RWPE1 (cell line): Measurements from ENCODE around the gene MAST2.

Experiments
- CTCF ChIA-PET: fragments of 350-600 bp; sonication (Branson Sonifier 250); formaldehyde crosslinking; extraction: SDS; loops from one replicate; lab custom pipeline; 2021; lab: Yijun Ruan, JAX
- POLR2A ChIA-PET: fragments of 400-600 bp; formaldehyde crosslinking; extraction: SDS; loops from one replicate; lab custom pipeline; 2020; ENCODE audit warnings: antibody characterized with exemption; ENCODE audit not compliant: low non-redundant PET; lab: Yijun Ruan, JAX
- DNase-seq: peaks from one replicate; pipeline ENCODE4 v3.0.0; 2012; ENCODE audit warnings: low spot score
- H3K27ac ChIP-seq: fragments of 450-650 bp; 2 replicates; pipeline ENCODE4 v1.5.1; 2017
- TF ChIP-seq, protein P1 (sequence below): fragments of 450-650 bp; conservative IDR thresholded peaks from 2 replicates; pipeline ENCODE4 v1.5.1; 2017; ENCODE audit warnings: low read depth, mild to moderate bottlenecking

The MAST2 gene

DNA sequence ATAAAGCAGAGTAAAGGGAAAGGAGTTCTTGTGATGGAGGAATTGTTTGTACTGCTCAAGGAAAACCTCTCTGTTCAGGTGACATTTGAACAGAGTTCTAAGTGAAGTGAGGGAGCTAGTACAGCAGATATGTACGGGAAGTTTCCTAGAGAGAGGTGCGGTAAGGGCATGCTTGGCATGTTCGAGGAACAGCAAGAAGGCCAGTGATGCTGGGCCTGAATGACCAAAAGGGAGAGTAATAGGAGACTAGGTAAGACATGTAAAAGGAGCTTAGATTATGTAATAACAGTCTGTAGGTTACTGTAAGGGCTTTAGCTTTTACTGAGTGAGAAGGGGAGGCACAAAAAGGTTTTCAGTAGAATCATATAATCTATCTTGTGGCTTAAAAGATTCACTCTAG is 265.1 kb downstream of the MAST2 start:
- no peak overlapping the region for H3K27ac ChIP-seq
- ChIA-PET POLR2A (no interaction called here), CTCF (interaction anchor here (1.1 kb wide), 1 partner anchor 55 kb away, joined by 5 read pairs; no protein-coding TSS in a partner anchor)
- TF ChIP-seq, protein P1, sequence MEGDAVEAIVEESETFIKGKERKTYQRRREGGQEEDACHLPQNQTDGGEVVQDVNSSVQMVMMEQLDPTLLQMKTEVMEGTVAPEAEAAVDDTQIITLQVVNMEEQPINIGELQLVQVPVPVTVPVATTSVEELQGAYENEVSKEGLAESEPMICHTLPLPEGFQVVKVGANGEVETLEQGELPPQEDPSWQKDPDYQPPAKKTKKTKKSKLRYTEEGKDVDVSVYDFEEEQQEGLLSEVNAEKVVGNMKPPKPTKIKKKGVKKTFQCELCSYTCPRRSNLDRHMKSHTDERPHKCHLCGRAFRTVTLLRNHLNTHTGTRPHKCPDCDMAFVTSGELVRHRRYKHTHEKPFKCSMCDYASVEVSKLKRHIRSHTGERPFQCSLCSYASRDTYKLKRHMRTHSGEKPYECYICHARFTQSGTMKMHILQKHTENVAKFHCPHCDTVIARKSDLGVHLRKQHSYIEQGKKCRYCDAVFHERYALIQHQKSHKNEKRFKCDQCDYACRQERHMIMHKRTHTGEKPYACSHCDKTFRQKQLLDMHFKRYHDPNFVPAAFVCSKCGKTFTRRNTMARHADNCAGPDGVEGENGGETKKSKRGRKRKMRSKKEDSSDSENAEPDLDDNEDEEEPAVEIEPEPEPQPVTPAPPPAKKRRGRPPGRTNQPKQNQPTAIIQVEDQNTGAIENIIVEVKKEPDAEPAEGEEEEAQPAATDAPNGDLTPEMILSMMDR, result no peak
- no peak for DNase-seq

DNA sequence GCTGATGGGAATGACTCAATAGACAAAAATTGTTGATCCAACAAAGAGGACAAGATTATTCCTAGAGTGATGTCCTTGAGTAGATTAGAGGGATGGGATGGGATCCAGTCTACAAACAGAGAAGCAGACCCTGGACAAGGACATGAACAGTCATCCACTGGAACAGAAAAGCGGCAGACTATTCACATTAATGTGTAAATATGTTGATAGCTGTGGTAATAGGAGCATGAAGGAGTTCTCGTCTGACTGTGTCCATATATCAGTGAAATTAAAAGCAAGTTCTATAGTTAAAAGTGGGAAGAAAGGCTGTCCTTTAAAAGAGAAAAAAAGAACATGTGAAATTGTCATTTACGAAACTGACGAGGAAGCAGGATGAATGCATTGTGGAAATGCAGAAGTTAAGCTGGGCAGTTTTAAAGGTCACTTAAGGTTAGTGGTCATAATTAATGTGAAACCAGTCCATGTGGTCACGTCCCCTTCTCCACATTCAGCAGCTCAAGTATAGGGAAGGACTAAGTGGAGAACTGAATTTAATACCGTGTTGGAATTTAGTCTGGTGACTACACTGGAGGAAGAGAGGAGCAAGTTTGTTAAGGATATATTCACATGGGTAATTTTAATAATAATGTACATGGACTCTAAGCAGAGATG is 266.9 kb downstream of the MAST2 start:
- DNase-seq, result no peak
- H3K27ac ChIP-seq, result no peak overlapping the region
- POLR2A ChIA-PET, result no interaction called here
- CTCF ChIA-PET, result interaction anchor here (0.6 kb wide), 1 partner anchor 583 kb away, joined by 3 read pairs; no protein-coding TSS in a partner anchor
- TF ChIP-seq, protein P1, result no peak

DNA sequence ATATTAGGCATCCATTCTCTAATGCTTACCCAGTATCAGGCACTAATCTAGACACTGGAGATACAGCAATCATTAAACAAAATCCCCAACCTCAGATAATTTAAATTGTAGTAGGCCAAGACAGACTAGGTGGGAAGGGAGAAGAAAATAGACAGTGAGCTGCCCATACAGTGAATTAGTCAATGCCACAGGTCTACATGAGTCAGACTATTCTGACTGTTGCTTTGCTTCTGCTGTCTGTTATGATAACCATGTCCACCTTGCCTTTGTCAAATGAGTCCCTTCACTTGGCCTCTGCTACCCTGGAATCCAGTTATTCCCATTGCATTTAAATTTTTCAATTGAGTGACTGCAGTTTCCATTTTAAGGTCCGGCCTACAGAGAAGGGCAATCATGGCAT is 269.6 kb downstream of the MAST2 start:
- no peak overlapping the region for H3K27ac ChIP-seq
- CTCF ChIA-PET, result interaction anchor here (0.7 kb wide), 1 partner anchor 9 kb away, joined by 3 read pairs; no protein-coding TSS in a partner anchor
- peak; percentile 3 for DNase-seq
- POLR2A ChIA-PET, result no interaction called here
- TF ChIP-seq, protein P1, result no peak

DNA sequence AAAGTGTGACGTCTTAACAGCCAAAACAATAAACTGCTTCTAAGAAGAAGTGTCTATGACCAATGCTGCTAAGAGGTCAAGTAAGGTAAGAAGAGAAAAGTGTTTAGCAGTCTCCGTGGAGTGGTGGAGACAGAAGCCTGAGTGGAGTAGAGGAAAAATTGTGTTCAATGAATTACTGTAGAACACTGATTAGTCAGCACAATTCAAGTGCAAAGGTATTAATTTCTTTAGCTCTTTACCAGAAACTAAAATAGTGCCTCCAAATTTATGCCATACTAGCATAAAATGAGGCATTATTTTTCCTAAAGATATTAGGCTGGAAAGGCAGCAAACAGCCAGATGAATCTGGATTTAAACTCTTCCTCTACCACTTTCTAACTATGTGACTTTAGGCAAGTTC is 272.9 kb downstream of the MAST2 start:
- ChIA-PET POLR2A (no interaction called here), CTCF (interaction anchor here (0.6 kb wide), 1 partner anchor 323 kb away, joined by 8 read pairs; no protein-coding TSS in a partner anchor)
- H3K27ac ChIP-seq, result no peak overlapping the region
- TF ChIP-seq, protein P1, result no peak
- DNase-seq, result no peak

DNA sequence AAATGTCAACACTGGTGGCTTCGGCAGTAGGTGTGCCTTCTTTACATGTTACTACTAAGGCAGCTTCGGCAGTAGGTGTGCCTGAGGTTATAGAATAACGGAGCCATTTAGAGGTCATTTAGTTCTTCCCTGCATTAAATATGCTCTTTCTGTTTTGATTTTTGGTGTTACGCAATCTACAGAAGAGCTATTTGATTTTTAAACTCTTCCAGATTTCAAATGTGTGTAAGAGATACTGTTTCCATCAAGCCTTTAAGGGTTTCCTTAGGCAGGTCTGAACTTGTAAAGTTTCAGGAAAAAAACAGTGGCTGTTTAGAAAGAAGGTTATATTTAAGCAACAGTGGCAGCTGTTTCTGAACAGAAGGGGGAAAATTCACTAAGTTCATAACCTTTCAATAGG is 274.2 kb downstream of the MAST2 start:
- H3K27ac ChIP-seq, result no peak overlapping the region
- peak; percentile 25 for DNase-seq
- ChIA-PET POLR2A (no interaction called here), CTCF (interaction anchor here (0.7 kb wide), 1 partner anchor 409 kb away, joined by 3 read pairs; no protein-coding TSS in a partner anchor)
- TF ChIP-seq, protein P1, result no peak

DNA sequence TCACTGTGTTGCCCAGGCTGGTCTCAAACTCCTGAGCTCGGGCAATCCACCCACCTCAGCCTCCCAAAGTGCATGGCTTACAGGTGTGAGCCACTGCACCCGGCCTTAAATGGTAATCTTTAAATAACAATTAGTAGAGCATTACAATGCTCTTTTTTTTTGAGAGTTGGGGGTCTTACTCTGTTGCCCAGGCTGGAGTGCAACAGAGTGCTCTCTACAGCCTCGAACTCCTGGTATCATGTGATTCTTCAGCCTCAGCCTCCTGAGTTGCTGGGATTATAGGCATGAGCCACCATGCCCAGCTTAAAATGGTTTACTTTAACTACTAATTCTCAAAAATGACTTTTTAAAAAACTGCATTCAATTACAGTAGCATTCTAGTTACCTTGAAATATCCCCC is 276.8 kb downstream of the MAST2 start:
- TF ChIP-seq, protein P1, result no peak
- ChIA-PET CTCF (no interaction called here), POLR2A (no interaction called here)
- no peak for DNase-seq
- H3K27ac ChIP-seq, result no peak overlapping the region
